Subcutaneous abdominal adipose tissue (tissue), 5 donors: Measurements from ENCODE around the gene PIP5KL1.

Experiments used
- H3K27ac ChIP-seq: one replicate; pipeline ENCODE4 v1.7.0; 2013; ENCODE audit warnings: low read depth, mild to moderate bottlenecking, inconsistent platforms, low read length, moderate library complexity
- H3K27me3 ChIP-seq, 5 donors: one replicate each; pipeline ENCODE4 v1.7.0; 2013; ENCODE audit warnings: low read length in 5 of 5, inconsistent platforms in 1 of 5; ENCODE audit not compliant: control insufficient read depth in 5 of 5, insufficient read depth in 4 of 5
- H3K36me3 ChIP-seq, 5 donors: one replicate each; pipeline ENCODE4 v1.7.0; 2013; ENCODE audit warnings: low read length in 5 of 5; ENCODE audit not compliant: control insufficient read depth in 5 of 5, insufficient read depth in 5 of 5
- H3K4me1 ChIP-seq, 5 donors: one replicate each; pipeline ENCODE4 v1.7.0; 2013; ENCODE audit warnings: low read length in 5 of 5, mild to moderate bottlenecking in 3 of 5, moderate library complexity in 1 of 5; ENCODE audit not compliant: control insufficient read depth in 5 of 5, insufficient read depth in 5 of 5
- H3K4me3 ChIP-seq, 5 donors: one replicate each; pipeline ENCODE4 v1.7.0; 2013; ENCODE audit warnings: low read length in 5 of 5, low read depth in 1 of 5
- H3K9ac ChIP-seq, 5 donors: one replicate each; pipeline ENCODE4 v1.7.0; 2013; ENCODE audit warnings: low read length in 5 of 5, mild to moderate bottlenecking in 4 of 5, moderate library complexity in 3 of 5
- H3K9me3 ChIP-seq, 5 donors: one replicate each; pipeline ENCODE4 v1.7.0; 2013; ENCODE audit warnings: low read length in 5 of 5; ENCODE audit not compliant: control insufficient read depth in 5 of 5
- donor health status: healthy.
- donor health status: healthy.
- donor health status: healthy.
- donor health status: healthy.
- donor health status: healthy.

The PIP5KL1 gene

DNA sequence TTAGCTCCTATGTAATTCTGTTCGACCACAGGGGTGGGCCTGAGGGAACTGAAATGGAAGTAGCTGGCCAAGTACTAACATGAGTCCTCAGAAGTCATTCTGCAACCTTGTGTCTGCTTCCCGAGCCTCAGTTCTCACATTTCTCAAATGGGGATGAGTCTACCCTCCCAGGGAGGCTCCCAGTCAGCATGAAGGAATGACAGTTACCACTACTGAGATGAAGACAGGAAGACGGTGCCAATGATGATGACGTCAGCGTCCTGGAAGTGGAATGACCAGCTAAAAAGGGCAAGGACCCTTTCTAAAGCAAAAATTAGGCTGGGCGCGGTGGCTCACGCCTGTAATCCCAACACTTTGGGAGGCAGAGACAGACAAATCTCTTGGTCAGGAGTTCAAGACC is 6.8 kb downstream of the PIP5KL1 start:
- Histone ChIP-seq H3K36me3 (no peaks in the 10 kb centered on the region), H3K27ac (no peak overlapping the region), H3K4me3 (no peak overlapping the region), H3K4me1 (peaks cover 10 to 38% (median 32%) of the 10 kb centered on the region in 5 donors), H3K27me3 (peaks cover 19 to 42% (median 23%) of the 10 kb centered on the region in 5 donors), H3K9ac (no peak overlapping the region), H3K9me3 (no peaks in the 10 kb centered on the region)

DNA sequence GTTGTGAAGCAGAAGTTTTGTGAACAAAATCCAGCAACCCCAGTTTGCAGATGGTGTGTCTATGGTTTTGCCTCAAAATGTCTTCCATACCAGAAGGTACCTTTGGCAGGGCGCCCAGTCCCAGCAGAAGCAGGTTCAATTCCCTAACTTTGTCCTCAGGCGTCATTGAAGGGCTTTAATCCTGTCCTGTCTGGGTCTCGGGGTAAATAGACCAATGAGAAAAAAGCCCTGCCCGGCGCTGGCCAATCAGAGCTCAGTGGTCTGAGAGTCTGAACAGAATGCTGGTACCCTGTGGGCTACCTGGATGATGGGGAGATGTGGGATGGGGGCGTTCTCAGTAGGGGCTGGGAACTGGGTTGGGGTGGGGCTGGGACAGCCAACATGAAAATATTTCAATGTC is 7.5 kb downstream of the PIP5KL1 start:
- Histone ChIP-seq H3K9me3 (no peaks in the 10 kb centered on the region), H3K27ac (no peak overlapping the region), H3K4me3 (no peak overlapping the region), H3K36me3 (no peaks in the 10 kb centered on the region), H3K27me3 (peaks cover 12 to 37% (median 16%) of the 10 kb centered on the region in 5 donors), H3K4me1 (peaks cover 11 to 43% (median 37%) of the 10 kb centered on the region in 5 donors), H3K9ac (no peak overlapping the region)

DNA sequence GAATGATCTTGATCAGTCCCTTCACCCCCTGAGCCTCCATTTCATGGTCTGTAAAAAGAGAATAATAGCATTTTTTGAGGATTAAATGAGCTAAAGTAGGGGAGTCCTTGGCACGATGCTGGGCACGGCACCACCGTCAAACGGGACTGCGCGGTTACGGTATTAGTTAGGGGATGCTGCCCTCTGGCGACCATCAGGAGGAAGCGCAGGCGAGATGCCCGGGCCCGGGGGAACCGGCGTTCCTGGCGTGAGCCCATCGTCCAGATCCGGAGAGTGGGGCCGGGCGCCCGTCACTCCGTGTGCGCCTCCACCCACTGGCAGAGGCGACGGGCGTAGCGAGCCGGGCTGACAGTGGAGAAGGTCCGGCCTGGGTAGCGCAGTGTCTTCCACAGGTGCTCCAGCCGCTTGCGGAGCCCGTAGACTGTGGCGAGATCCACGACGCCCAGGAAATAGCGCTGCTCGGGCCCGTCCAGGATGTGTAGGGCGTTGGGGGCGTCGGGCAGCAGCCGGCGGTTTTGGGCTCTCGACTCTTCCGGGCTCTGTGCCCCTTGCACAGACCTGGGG is 8.9 kb downstream of the PIP5KL1 start:
- Histone ChIP-seq H3K36me3 (no peaks in the 10 kb centered on the region), H3K4me3 (peak overlapping the region in 3 of 5 donors; percentile 44 to 57 (median 47)), H3K9ac (no peak overlapping the region), H3K9me3 (no peaks in the 10 kb centered on the region), H3K27me3 (peaks cover 5 to 26% (median 8%) of the 10 kb centered on the region in 5 donors), H3K27ac (no peak overlapping the region), H3K4me1 (peaks cover 11 to 40% (median 36%) of the 10 kb centered on the region in 5 donors)

DNA sequence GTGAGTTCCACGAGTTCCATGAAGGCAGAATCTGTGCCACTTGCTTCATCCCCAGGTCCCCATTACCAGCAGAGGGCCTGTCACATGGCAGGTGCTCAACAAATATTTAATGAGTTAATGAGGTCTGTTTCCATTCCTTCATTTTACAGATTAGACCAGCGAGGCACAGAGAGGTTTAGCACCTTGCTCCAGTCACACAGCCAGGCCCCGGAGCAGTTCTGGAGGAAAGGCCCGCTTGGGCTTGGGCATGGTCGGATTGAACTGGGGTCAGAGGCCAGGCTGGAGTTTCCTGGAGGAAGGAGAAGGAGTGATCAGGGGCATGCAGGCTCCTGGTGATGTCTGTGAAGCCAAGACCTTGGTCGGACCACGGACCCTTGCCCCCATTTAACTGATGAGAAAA is 9.8 kb downstream of the PIP5KL1 start:
- H3K4me1 ChIP-seq = peaks cover 13 to 49% (median 45%) of the 10 kb centered on the region in 5 donors
- H3K4me3 ChIP-seq = no peak overlapping the region
- H3K27me3 ChIP-seq = peaks cover 1 to 18% (median 5%) of the 10 kb centered on the region in 5 donors
- H3K9me3 ChIP-seq = no peaks in the 10 kb centered on the region
- no peak overlapping the region for H3K9ac ChIP-seq
- no peaks in the 10 kb centered on the region for H3K36me3 ChIP-seq
- no peak overlapping the region for H3K27ac ChIP-seq

- Histone ChIP-seq H3K27me3 (peaks cover 0 to 7% (median 0%) of the 10 kb centered on the region in 5 donors), H3K9ac (peak overlapping the region in 1 of 5 donors; percentile 59), H3K4me1 (peaks cover 15 to 63% (median 55%) of the 10 kb centered on the region in 5 donors), H3K4me3 (no peak overlapping the region), H3K27ac (peak overlapping the region; percentile 87), H3K9me3 (no peaks in the 10 kb centered on the region), H3K36me3 (no peaks in the 10 kb centered on the region)
Measured at GRCh38 chr9:127919253-127919815, 11.2 kb downstream of the PIP5KL1 start.

DNA sequence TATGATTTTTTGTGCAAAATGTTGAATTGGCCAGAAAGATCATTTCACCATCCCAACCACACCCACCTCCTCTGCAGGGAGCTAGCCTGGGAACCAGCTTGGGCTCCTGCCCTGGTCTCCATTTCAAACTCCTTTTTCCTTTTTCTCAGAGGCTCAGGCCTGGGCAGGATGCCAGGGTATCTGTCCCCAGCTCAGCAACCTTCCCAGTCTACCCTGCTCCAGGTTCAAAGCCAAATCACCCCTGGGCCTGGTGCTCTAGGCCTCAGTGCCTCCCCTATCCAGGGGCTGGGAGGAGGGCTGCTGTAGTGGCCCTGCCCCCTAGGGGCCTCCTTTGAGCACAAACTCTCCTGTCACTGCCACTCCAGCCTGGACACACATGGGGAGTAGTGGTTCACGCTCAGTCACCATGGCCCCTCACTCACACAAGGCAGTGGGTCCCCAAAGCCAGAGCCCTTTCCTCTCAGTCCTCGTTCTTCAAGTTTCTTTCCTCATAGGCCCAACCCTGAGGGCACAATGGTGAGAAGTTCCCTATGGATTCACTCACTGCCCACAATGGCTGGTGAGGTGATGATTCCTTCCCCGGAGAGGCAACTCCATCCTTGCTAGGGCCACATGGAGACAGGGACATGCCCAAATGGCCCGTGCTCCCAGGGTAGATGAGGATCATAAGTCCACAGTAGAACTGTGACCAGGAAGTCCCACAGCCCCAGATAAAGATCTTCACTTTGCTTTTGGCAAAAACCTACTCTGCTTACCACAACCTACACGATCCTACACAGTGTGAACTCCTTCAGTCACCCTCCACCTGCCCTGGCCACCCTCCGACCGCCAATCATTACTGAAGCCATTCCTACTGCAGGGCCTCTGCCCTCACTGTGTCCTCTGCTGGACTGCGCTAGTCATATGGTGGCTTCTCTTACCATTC is 12.1 kb downstream of the PIP5KL1 start:
- peaks cover 0 to 4% (median 0%) of the 10 kb centered on the region in 5 donors for H3K36me3 ChIP-seq

GRCh38 chr9:127917603-127918002 is 13.0 kb downstream of the PIP5KL1 start:
- Histone ChIP-seq H3K9ac (no peak overlapping the region), H3K36me3 (peaks cover 0 to 7% (median 4%) of the 10 kb centered on the region in 5 donors), H3K9me3 (no peaks in the 10 kb centered on the region), H3K27me3 (peaks cover 0 to 2% (median 0%) of the 10 kb centered on the region in 5 donors), H3K4me1 (peaks cover 15 to 63% (median 55%) of the 10 kb centered on the region in 5 donors), H3K4me3 (no peak overlapping the region), H3K27ac (peak overlapping the region; percentile 87)

More for the DNA sequence above, 12.1 kb downstream of the PIP5KL1 start:
- Histone ChIP-seq H3K4me1 (peaks cover 15 to 63% (median 55%) of the 10 kb centered on the region in 5 donors), H3K27me3 (peaks cover 0 to 5% (median 0%) of the 10 kb centered on the region in 5 donors), H3K27ac (peak overlapping the region; percentile 87), H3K9ac (peak overlapping the region in 4 of 5 donors; percentile 11 to 59 (median 38)), H3K9me3 (no peaks in the 10 kb centered on the region), H3K4me3 (no peak overlapping the region)

- Histone ChIP-seq H3K27ac (peak within 1 kb of the TSS; percentile 87), H3K9ac (peak within 1 kb of the TSS; percentile 16 to 82 (median 63)), H3K9me3 (no peaks in the 10 kb centered on the region), H3K36me3 (peaks cover 0 to 13% (median 10%) of the 10 kb centered on the region in 5 donors), H3K4me3 (peak within 1 kb of the TSS; percentile 78 to 86 (median 81)), H3K27me3 (peaks cover 0 to 2% (median 0%) of the 10 kb centered on the region in 5 donors), H3K4me1 (peaks cover 15 to 62% (median 53%) of the 10 kb centered on the region in 5 donors)
Measured at GRCh38 chr9:127916720-127917581, 13.6 kb downstream of the PIP5KL1 start, which contains the start of gene ST6GALNAC4. Gene ST6GALNAC4, minus strand, starts transcription at chr9:127917041. Its CDS starts 622 bp downstream, at chr9:127916419.
